HL-60 (cell line): Measurements from ENCODE around the gene RYR3.

Source experiments
- GABPA ChIP-seq: IDR thresholded peaks from 2 replicates; pipeline ENCODE4 v1.6.1; 2012; ENCODE audit warnings: low read depth
- POLR2AphosphoS5 ChIP-seq: IDR thresholded peaks from 2 replicates; pipeline ENCODE4 v1.6.1; 2012; ENCODE audit warnings: low read depth
- TF ChIP-seq, protein P1 (sequence below): IDR thresholded peaks from one replicate; pipeline ENCODE4 v1.5.1; 2011; ENCODE audit warnings: low read length, control low read depth, inconsistent platforms; ENCODE audit not compliant: insufficient read depth
- TF ChIP-seq, protein P2 (sequence below): IDR thresholded peaks from 2 replicates; pipeline ENCODE4 v1.6.1; 2012; ENCODE audit warnings: low read depth; ENCODE audit not compliant: insufficient replicate concordance

DNA sequence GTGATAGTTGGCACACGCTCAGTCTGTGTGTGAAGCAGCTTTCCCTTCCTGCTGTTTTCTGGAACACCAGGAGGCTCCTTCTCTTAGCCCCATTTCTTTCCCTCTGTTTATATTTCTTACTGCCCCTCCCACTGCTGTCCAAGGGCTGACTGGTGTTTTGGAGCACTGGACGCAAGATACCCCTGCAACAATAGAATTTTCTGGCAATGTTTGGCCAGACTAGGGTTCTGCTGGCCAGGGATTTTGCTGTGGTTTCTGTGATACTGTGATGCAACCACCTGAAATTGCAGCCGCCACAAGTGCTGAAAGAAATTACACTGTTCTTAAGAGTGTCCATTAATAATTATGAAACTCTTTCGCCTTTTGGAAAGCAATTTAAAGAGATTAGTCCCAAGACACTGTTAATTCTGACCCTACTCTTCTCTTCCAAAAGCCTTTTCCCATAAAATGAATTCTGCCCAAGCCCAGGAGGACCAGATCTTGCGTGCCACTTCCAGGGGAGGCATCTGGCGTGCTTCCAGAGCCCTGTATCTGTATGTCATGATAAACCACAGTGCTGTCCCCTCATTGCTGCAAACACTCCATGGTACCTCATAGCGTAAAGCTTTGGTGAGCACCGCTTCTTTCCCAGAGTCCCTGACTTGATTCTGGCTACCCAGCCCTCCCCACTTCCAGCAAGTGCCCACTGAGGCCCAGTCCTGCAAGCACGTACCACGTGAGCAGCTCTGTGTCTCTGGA, 498.1 kb downstream of the RYR3 start:
- TF ChIP-seq, protein P1, sequence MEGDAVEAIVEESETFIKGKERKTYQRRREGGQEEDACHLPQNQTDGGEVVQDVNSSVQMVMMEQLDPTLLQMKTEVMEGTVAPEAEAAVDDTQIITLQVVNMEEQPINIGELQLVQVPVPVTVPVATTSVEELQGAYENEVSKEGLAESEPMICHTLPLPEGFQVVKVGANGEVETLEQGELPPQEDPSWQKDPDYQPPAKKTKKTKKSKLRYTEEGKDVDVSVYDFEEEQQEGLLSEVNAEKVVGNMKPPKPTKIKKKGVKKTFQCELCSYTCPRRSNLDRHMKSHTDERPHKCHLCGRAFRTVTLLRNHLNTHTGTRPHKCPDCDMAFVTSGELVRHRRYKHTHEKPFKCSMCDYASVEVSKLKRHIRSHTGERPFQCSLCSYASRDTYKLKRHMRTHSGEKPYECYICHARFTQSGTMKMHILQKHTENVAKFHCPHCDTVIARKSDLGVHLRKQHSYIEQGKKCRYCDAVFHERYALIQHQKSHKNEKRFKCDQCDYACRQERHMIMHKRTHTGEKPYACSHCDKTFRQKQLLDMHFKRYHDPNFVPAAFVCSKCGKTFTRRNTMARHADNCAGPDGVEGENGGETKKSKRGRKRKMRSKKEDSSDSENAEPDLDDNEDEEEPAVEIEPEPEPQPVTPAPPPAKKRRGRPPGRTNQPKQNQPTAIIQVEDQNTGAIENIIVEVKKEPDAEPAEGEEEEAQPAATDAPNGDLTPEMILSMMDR, result no peak
- TF ChIP-seq POLR2AphosphoS5, result no peak
- TF ChIP-seq GABPA, result no peak
- TF ChIP-seq, protein P2, sequence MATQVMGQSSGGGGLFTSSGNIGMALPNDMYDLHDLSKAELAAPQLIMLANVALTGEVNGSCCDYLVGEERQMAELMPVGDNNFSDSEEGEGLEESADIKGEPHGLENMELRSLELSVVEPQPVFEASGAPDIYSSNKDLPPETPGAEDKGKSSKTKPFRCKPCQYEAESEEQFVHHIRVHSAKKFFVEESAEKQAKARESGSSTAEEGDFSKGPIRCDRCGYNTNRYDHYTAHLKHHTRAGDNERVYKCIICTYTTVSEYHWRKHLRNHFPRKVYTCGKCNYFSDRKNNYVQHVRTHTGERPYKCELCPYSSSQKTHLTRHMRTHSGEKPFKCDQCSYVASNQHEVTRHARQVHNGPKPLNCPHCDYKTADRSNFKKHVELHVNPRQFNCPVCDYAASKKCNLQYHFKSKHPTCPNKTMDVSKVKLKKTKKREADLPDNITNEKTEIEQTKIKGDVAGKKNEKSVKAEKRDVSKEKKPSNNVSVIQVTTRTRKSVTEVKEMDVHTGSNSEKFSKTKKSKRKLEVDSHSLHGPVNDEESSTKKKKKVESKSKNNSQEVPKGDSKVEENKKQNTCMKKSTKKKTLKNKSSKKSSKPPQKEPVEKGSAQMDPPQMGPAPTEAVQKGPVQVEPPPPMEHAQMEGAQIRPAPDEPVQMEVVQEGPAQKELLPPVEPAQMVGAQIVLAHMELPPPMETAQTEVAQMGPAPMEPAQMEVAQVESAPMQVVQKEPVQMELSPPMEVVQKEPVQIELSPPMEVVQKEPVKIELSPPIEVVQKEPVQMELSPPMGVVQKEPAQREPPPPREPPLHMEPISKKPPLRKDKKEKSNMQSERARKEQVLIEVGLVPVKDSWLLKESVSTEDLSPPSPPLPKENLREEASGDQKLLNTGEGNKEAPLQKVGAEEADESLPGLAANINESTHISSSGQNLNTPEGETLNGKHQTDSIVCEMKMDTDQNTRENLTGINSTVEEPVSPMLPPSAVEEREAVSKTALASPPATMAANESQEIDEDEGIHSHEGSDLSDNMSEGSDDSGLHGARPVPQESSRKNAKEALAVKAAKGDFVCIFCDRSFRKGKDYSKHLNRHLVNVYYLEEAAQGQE, result no peak
